Measurements from ENCODE around the gene AHR. TPM values are rescaled to one million over a fixed set of nuclear protein-coding genes. Genes with fewer than 3 reads are reported as not detected.
A peak's percentile ranks its signal among the peaks of the same experiment; 100 is the strongest.

The AHR gene
- total RNA-seq, 2 experiments from 2014 or later, result 36.7 to 42.3 TPM

DNA sequence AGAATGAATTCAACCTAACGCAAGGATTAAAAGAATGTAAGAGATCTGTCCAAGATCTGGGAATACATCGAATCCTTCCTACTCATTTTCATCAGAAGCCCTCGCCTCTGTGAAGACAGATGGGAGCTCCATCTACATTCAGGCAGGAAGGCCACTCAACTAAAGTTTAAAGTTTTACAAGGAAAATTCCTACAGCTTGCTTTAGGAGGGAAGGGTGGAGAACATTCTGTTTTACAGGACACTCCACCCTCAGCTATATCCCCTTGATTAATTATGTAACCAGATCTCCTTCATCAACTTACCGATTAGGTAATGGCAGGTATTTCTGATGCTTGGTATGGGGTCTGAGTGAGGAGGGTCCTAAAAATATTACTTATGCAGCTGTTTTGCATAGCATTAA, 5.6 kb upstream of the AHR start:
- Mint-ChIP-seq H3K9me3 (ENCODE audit: low read depth) (peaks cover 5% of the 10 kb centered on the region), H3K4me1 (peaks cover 10% of the 10 kb centered on the region), H3K27ac (no peak overlapping the region), H3K27me3 (no peaks in the 10 kb centered on the region), H3K36me3 (ENCODE audit: low read depth) (peaks cover 7% of the 10 kb centered on the region), H3K4me3 (no peak overlapping the region)
- ChIA-PET POLR2A (interaction anchor here (0.6 kb wide), 1 partner anchor 27 kb away, joined by 5 read pairs; no protein-coding TSS in a partner anchor), CTCF (interaction anchor here (1.1 kb wide), 1 partner anchor 9 kb away, joined by 4 read pairs; no protein-coding TSS in a partner anchor)
- no peak for DNase-seq
- ATAC-seq, result no peak
- intact Hi-C loops (cut with DNase I, micrococcal nuclease), result no loop called here

DNA sequence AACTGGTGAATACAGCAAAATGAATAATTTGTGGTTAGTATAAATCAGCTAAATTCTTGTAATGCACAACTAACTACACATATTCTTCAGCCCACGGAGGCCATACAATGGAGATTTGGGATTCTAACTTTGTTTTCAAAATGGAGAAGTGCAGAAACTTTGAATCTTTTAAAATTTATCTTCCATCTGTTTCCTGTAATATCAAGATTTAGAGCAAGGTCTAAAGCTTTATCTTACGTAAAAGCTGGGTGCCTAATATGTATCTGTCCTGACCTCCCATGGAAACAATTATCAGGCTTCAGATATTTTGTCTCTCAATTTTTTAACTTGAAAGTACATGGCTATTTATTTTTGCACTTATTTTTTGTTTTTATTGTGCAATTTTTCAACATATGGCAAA, 5.0 kb upstream of the AHR start:
- H3K4me1 Mint-ChIP-seq, result peaks cover 14% of the 10 kb centered on the region
- ATAC-seq (no peak), DNase-seq (no peak)
- ChIA-PET CTCF (interaction anchor here (1.1 kb wide), 1 partner anchor 8 kb away, joined by 4 read pairs; no protein-coding TSS in a partner anchor), POLR2A (no interaction called here)
- H3K27me3 Mint-ChIP-seq, result no peaks in the 10 kb centered on the region
- H3K4me3 Mint-ChIP-seq, result no peak overlapping the region
- peaks cover 9% of the 10 kb centered on the region for H3K36me3 Mint-ChIP-seq (ENCODE audit: low read depth)
- H3K9me3 Mint-ChIP-seq (ENCODE audit: low read depth), result peaks cover 8% of the 10 kb centered on the region
- intact Hi-C loops (cut with DNase I, micrococcal nuclease), result no loop called here
- no peak overlapping the region for H3K27ac Mint-ChIP-seq

DNA sequence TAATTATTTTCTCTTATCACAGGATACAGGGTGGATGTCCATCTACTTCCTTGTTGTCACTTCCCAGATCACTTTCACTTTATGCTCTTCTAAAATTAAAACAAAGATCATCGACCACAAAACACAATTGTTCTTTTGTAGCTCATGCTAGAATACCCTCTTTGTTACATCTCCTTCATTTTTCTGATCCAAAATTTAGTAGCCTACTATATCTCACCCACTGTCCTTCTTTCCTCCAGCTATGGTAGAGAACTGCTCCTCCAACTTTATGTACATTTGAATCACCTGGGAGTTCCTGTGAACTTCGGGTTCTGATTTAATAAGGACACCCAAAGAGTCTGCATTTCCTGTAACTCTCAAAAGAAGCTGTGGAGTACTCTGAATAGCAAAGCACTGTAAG, 1.2 kb upstream of the AHR start:
- DNase-seq (no peak), ATAC-seq (no peak)
- Mint-ChIP-seq H3K4me3 (peak overlapping the region; percentile 87), H3K27me3 (no peaks in the 10 kb centered on the region), H3K27ac (peak overlapping the region; percentile 96), H3K36me3 (ENCODE audit: low read depth) (peaks cover 7% of the 10 kb centered on the region), H3K9me3 (ENCODE audit: low read depth) (peaks cover 8% of the 10 kb centered on the region), H3K4me1 (peaks cover 14% of the 10 kb centered on the region)
- ChIA-PET POLR2A (interaction anchor here (0.6 to 1.1 kb wide), 3 partner anchors 20 to 200 kb away, joined by 3 to 8 read pairs (median 3); no protein-coding TSS in a partner anchor), CTCF (interaction anchor here (0.5 to 1.3 kb wide), 6 partner anchors 10 to 337 kb away, joined by 3 to 5 read pairs (median 4); no protein-coding TSS in a partner anchor)
- intact Hi-C loops (cut with DNase I, micrococcal nuclease), result loop anchor here (5.0 kb wide), 2 partner anchors 235 to 650 kb away; partner anchors contain the start of genes ANKMY2 (in 1 of the 2) and BZW2 (in 1 of the 2)

DNA sequence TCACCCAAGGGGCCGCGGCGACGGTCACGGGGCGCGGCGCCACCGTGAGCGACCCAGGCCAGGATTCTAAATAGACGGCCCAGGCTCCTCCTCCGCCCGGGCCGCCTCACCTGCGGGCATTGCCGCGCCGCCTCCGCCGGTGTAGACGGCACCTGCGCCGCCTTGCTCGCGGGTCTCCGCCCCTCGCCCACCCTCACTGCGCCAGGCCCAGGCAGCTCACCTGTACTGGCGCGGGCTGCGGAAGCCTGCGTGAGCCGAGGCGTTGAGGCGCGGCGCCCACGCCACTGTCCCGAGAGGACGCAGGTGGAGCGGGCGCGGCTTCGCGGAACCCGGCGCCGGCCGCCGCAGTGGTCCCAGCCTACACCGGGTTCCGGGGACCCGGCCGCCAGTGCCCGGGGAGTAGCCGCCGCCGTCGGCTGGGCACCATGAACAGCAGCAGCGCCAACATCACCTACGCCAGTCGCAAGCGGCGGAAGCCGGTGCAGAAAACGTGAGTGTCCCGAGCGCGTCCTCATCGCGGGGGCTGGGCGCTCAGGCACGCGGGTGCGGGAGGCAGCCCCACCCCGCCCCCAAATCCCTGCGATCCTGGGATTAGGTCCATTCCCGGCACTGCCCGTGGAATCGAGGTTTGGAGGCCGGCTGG, 509 bp downstream of the AHR start:
- POLR2A ChIA-PET, result interaction anchor here (0.5 to 2.0 kb wide), 2 partner anchors 38 to 130 kb away, joined by 4 read pairs; no protein-coding TSS in a partner anchor
- peak; percentile 59 for ATAC-seq
- Mint-ChIP-seq H3K4me3 (peak overlapping the region; percentile 87), H3K27me3 (no peaks in the 10 kb centered on the region), H3K4me1 (peaks cover 23% of the 10 kb centered on the region), H3K27ac (peak overlapping the region; percentile 95), H3K9me3 (ENCODE audit: low read depth) (peaks cover 8% of the 10 kb centered on the region), H3K36me3 (ENCODE audit: low read depth) (peaks cover 7% of the 10 kb centered on the region)
- intact Hi-C loops (cut with DNase I, micrococcal nuclease), result loop anchor here (1.0 to 5.0 kb wide), 11 partner anchors 25 to 653 kb away; partner anchors contain the start of genes BZW2 (in 2 of the 2) and ANKMY2 (in 1 of the 2)
- peak; percentile 80 for DNase-seq
- CTCF ChIA-PET, result interaction anchor here (0.9 to 1.0 kb wide), 2 partner anchors 125 to 159 kb away, joined by 3 read pairs; no protein-coding TSS in a partner anchor

DNA sequence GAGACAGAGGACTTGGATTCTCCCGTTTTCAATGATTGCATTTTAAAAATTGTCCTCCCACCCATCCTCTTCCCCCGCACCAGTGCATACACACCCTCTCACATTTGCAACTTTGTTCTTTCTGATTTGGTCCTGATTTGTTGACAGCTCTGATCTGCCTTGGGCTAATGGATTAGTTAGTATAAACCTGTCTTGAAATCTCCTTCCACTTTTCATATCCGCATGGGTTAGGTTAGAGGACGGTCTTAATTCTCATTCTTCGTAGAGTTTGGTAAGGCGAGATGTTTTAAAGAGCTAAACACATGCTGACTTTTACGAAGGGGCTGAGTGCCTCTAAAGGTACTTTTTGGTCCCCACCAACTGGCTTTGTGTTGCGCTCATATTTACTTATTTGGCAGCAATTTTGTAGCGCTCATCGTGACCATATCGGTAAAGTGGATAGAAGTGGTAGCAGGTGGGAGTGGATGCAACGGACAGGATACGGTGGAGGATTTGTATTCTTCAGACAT, 1.1 kb downstream of the AHR start:
- intact Hi-C loops (cut with DNase I, micrococcal nuclease), result loop anchor here (1.0 to 5.0 kb wide), 7 partner anchors 160 to 652 kb away; partner anchors contain the start of genes ANKMY2 (in 1 of the 2) and BZW2 (in 1 of the 2)
- peaks cover 7% of the 10 kb centered on the region for H3K36me3 Mint-ChIP-seq (ENCODE audit: low read depth)
- POLR2A ChIA-PET, result interaction anchor here (0.6 to 2.0 kb wide), 2 partner anchors 38 to 173 kb away, joined by 3 to 4 read pairs; no protein-coding TSS in a partner anchor
- DNase-seq (peak; percentile 34), ATAC-seq (peak; percentile 17)
- H3K27ac Mint-ChIP-seq, result peak overlapping the region; percentile 95
- H3K4me1 Mint-ChIP-seq, result peaks cover 29% of the 10 kb centered on the region
- CTCF ChIA-PET, result interaction anchor here (0.8 kb wide), 1 partner anchor 317 kb away, joined by 5 read pairs; no protein-coding TSS in a partner anchor
- peak overlapping the region; percentile 87 for H3K4me3 Mint-ChIP-seq
- peaks cover 8% of the 10 kb centered on the region for H3K9me3 Mint-ChIP-seq (ENCODE audit: low read depth)
- no peaks in the 10 kb centered on the region for H3K27me3 Mint-ChIP-seq

DNA sequence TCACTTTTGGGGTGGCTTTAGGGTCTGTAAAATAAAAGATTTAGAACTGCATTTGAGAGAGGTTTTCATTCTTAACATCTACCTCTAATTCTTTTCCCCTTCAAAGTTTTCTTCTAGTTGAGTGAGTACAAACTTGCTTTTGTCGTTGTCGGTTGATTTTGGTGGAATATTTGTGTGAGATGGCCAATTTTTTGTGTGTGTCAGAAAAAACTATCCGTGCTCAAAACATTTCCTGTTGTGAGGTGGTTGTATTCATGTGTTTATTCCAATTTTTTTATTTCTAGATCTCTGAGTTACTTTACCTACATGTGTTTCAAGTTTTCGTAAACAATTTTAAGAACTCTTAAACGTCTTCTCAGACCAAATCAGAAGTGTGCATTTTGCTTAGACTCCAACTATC, 1.6 kb downstream of the AHR start:
- DNase-seq, result no peak
- no peak for ATAC-seq
- Mint-ChIP-seq H3K4me3 (peak overlapping the region; percentile 87), H3K27me3 (no peaks in the 10 kb centered on the region), H3K27ac (peak overlapping the region; percentile 95), H3K36me3 (ENCODE audit: low read depth) (peaks cover 7% of the 10 kb centered on the region), H3K4me1 (peaks cover 34% of the 10 kb centered on the region), H3K9me3 (ENCODE audit: low read depth) (peaks cover 8% of the 10 kb centered on the region)
- POLR2A ChIA-PET, result interaction anchor here (0.6 to 2.0 kb wide), 2 partner anchors 39 to 174 kb away, joined by 3 to 4 read pairs; no protein-coding TSS in a partner anchor
- CTCF ChIA-PET, result interaction anchor here (0.8 kb wide), 1 partner anchor 317 kb away, joined by 5 read pairs; no protein-coding TSS in a partner anchor
- intact Hi-C loops (cut with DNase I, micrococcal nuclease), result loop anchor here (5.0 kb wide), 2 partner anchors 238 to 642 kb away; partner anchors contain the start of gene SNX13 (in 1 of the 2)

DNA sequence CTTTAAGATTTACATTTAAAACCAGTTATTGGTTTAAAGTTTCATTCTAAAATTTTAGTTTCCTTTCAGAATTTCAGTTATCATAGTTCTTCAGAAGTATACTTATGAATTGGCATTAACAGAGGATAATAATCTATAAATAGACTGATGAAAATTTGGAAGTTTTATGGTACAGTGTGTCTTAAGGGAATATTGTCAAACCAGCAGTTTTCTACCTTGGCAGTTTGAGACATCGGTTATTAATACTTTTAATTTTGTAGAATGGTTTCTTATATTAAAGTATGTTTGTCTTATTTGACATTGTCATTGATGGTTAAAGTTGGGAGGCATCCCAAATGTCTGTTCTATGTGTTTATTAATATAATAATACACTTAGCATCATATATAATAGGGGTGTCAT, 2.0 kb downstream of the AHR start:
- no peak for ATAC-seq
- peak overlapping the region; percentile 87 for H3K4me3 Mint-ChIP-seq
- H3K36me3 Mint-ChIP-seq (ENCODE audit: low read depth), result peaks cover 7% of the 10 kb centered on the region
- H3K9me3 Mint-ChIP-seq (ENCODE audit: low read depth), result peaks cover 8% of the 10 kb centered on the region
- intact Hi-C loops (cut with DNase I, micrococcal nuclease), result loop anchor here (5.0 kb wide), 2 partner anchors 238 to 642 kb away; partner anchors contain the start of gene SNX13 (in 1 of the 2)
- DNase-seq, result no peak
- peak overlapping the region; percentile 95 for H3K27ac Mint-ChIP-seq
- POLR2A ChIA-PET, result no interaction called here
- CTCF ChIA-PET, result interaction anchor here (0.8 to 1.9 kb wide), 6 partner anchors 13 to 318 kb away, joined by 3 to 13 read pairs (median 5); no protein-coding TSS in a partner anchor
- H3K27me3 Mint-ChIP-seq, result no peaks in the 10 kb centered on the region
- H3K4me1 Mint-ChIP-seq, result peaks cover 38% of the 10 kb centered on the region

DNA sequence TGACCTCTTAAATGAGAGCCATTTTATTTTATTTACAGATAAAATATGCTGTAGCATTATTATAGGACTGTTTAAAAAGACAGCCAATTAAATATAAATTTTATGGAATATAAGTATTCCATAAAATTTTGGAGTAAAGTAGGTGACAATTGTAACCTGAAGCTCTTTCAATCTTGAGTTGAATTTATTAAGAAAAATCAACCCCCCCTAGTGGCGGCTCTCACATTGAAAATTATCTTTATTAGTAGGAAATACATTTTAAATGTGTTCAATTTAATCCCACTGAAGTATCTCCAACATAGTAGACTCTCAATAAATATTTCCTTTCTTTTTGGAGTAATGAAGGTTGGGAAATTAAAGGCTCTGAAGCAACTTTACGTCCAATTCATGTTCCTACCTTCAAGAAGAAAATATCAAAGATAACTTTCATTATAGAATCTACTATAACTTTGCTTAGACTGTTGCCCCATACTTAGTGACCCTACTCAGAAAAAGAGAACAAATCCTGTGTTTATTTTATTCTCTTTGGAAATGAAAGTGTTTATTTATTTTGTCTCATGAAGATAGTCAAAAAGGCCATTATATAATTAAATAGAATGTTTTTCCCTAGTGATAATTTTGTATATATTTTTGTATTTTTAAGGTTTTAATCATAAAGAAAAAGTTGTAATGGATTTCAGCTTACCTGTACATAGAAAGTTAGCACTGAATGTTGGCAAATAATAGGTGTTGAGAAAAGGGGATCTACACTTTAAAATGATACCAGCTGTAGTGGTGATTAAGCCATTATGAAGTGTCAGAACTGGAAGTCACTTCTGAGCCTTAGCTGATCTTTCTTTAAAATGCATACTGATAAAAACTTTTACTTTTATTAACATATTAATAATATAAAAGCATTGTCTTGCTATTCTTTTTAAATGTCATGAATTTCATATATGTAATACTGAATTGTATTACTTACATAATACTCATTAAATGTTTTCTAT, 3.3 kb downstream of the AHR start:
- DNase-seq (peak; percentile 58), ATAC-seq (no peak)
- Mint-ChIP-seq H3K27ac (no peak overlapping the region), H3K36me3 (ENCODE audit: low read depth) (peaks cover 7% of the 10 kb centered on the region), H3K4me3 (peak overlapping the region; percentile 58), H3K9me3 (ENCODE audit: low read depth) (peaks cover 8% of the 10 kb centered on the region), H3K27me3 (no peaks in the 10 kb centered on the region), H3K4me1 (peaks cover 43% of the 10 kb centered on the region)
- ChIA-PET POLR2A (interaction anchor here (0.9 kb wide), 1 partner anchor 319 kb away, joined by 3 read pairs; no protein-coding TSS in a partner anchor), CTCF (interaction anchor here (0.7 to 2.9 kb wide), 26 partner anchors 8 to 875 kb away, joined by 3 to 13 read pairs (median 3); no protein-coding TSS in a partner anchor)
- intact Hi-C loops (cut with DNase I, micrococcal nuclease), result loop anchor here (1.0 to 5.0 kb wide), 5 partner anchors 159 to 641 kb away; partner anchors contain the start of gene SNX13 (in 1 of the 2)

DNA sequence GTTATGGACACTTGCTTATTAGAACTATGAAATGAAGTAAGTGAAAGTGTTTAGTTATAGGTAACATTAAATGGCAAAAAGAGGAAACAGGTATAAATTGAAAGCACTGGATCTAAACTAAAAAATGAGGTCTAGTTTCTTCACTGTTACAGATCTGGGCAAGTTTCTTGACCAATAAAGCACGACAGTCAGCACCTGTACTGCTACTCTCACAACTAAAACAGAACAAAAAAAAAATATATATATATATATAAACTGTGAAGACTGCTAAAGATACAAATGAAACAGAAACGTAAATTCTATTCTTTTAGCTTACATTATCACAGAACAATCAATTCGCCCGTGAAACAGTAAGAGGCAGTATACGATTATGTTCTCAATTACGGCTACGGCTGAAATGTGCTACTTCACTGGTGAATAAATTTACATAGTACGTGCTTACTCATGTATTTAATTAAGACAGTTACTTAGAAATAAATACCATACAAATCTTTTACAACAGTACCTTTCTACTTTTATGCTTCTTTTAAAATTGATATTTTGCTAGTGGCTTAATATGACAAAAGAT, 4.2 kb downstream of the AHR start:
- intact Hi-C loops (cut with DNase I, micrococcal nuclease), result loop anchor here (1.0 to 5.0 kb wide), 4 partner anchors 228 to 640 kb away; partner anchors contain the start of gene SNX13 (in 1 of the 2)
- Mint-ChIP-seq H3K36me3 (ENCODE audit: low read depth) (peaks cover 4% of the 10 kb centered on the region), H3K27ac (no peak overlapping the region), H3K27me3 (no peaks in the 10 kb centered on the region), H3K4me1 (peaks cover 35% of the 10 kb centered on the region), H3K9me3 (ENCODE audit: low read depth) (peaks cover 5% of the 10 kb centered on the region), H3K4me3 (peak overlapping the region; percentile 50)
- POLR2A ChIA-PET, result no interaction called here
- ATAC-seq (no peak), DNase-seq (peak; percentile 9)
- CTCF ChIA-PET, result interaction anchor here (0.8 to 2.9 kb wide), 13 partner anchors 9 to 875 kb away, joined by 3 to 13 read pairs (median 5); no protein-coding TSS in a partner anchor

DNA sequence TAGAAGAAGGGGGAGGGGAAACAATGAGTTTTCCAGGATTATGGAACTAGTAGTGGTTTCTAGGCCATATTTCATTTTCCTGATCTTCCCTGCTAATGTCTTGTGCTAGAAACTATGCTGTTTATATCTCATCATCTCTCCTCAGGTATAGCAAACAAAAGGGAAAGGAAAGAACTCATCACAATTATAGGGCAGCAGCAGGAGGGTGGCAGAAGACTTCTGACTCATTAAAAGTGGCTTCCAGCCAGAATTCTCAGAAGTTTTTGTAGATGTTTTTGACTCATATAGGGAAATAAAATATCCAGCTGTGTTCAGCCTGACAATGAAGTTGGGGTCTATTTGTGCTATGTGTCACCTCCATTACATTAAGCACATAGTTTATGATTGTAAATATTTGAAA, 6.5 kb downstream of the AHR start:
- DNase-seq (peak; percentile 37), ATAC-seq (peak; percentile 74)
- Mint-ChIP-seq H3K27me3 (no peaks in the 10 kb centered on the region), H3K4me3 (peak overlapping the region; percentile 58), H3K27ac (peak overlapping the region; percentile 86), H3K4me1 (peaks cover 31% of the 10 kb centered on the region), H3K9me3 (ENCODE audit: low read depth) (no peaks in the 10 kb centered on the region), H3K36me3 (ENCODE audit: low read depth) (peaks cover 5% of the 10 kb centered on the region)
- intact Hi-C loops (cut with DNase I, micrococcal nuclease), result loop anchor here (1.0 to 5.0 kb wide), 8 partner anchors 44 to 637 kb away; partner anchors contain the start of gene SNX13 (in 1 of the 2)
- POLR2A ChIA-PET, result interaction anchor here (0.7 to 1.2 kb wide), 2 partner anchors 13 to 638 kb away, joined by 3 read pairs; no protein-coding TSS in a partner anchor
- CTCF ChIA-PET, result interaction anchor here (0.8 to 2.2 kb wide), 7 partner anchors 70 to 322 kb away, joined by 3 to 9 read pairs (median 4); no protein-coding TSS in a partner anchor

Measured in activated CD4-positive, alpha-beta T cell treated with anti-CD3 and anti-CD28 coated beads for 36 hours (primary cell).